HFFc6 (cell line): Measurements from ENCODE around the gene ENOSF1. TPM values are rescaled to one million over a fixed set of nuclear protein-coding genes. Genes with fewer than 3 reads are reported as not detected.

Source experiments
- DNase-seq: peaks from one replicate; pipeline ENCODE4 v3.0.0-alpha.2; 2018
- H3K27ac Mint-ChIP-seq: 2 replicates; pipeline ENCODE4 v1.8.0; 2020; ENCODE audit warnings: mild to moderate bottlenecking, mixed read lengths
- H3K27me3 Mint-ChIP-seq: 2 replicates; pipeline ENCODE4 v1.8.0; 2021; ENCODE audit warnings: mild to moderate bottlenecking, moderate library complexity, mixed read lengths; ENCODE audit not compliant: insufficient read depth
- H3K36me3 Mint-ChIP-seq: 2 replicates; pipeline ENCODE4 v1.8.0; 2021; ENCODE audit warnings: low read depth, mixed read lengths
- H3K4me1 Mint-ChIP-seq: 2 replicates; pipeline ENCODE4 v1.8.0; 2020; ENCODE audit warnings: low read depth, mixed read lengths
- H3K4me3 Mint-ChIP-seq: 2 replicates; pipeline ENCODE4 v1.8.0; 2020; ENCODE audit warnings: mild to moderate bottlenecking, moderate library complexity, mixed read lengths
- H3K9me3 Mint-ChIP-seq: 2 replicates; pipeline ENCODE4 v1.8.0; 2020; ENCODE audit warnings: mild to moderate bottlenecking, mixed read lengths
- total RNA-seq, 6 experiments: library from RNA; stranded (reverse); fragmentation: NEBNext Ultra II Directional; extraction: Animal tissue kit (Norgen Biotek cat#: 25700); gene quantifications; 2 replicates in 1 of 6; 3 replicates in 5 of 6; pipeline ENCODE4 v1.2.3, GENCODE V29; 2021
- TF ChIP-seq, protein P1 (sequence below): fragments of 200-600 bp; sonication (generic); IDR thresholded peaks from 2 replicates; pipeline ENCODE4 v1.5.0; 2021; ENCODE audit warnings: antibody characterized with exemption, mild to moderate bottlenecking

Gene ENOSF1
- total RNA-seq, 6 experiments from 2014 or later: 8.3 to 15.7 (median 12.4) TPM

GRCh38 chr18:653512-653911, 58.9 kb downstream of the ENOSF1 start:
- Mint-ChIP-seq H3K4me1 (peaks cover 20% of the 10 kb centered on the region), H3K27ac (no peak overlapping the region), H3K4me3 (no peak overlapping the region), H3K9me3 (no peaks in the 10 kb centered on the region; the same call in 1 of the 2 replicates), H3K36me3 (peaks cover 10% of the 10 kb centered on the region; the same call in 1 of the 2 replicates), H3K27me3 (peaks cover 4% of the 10 kb centered on the region)
- DNase-seq: no peak
- TF ChIP-seq, protein P1, sequence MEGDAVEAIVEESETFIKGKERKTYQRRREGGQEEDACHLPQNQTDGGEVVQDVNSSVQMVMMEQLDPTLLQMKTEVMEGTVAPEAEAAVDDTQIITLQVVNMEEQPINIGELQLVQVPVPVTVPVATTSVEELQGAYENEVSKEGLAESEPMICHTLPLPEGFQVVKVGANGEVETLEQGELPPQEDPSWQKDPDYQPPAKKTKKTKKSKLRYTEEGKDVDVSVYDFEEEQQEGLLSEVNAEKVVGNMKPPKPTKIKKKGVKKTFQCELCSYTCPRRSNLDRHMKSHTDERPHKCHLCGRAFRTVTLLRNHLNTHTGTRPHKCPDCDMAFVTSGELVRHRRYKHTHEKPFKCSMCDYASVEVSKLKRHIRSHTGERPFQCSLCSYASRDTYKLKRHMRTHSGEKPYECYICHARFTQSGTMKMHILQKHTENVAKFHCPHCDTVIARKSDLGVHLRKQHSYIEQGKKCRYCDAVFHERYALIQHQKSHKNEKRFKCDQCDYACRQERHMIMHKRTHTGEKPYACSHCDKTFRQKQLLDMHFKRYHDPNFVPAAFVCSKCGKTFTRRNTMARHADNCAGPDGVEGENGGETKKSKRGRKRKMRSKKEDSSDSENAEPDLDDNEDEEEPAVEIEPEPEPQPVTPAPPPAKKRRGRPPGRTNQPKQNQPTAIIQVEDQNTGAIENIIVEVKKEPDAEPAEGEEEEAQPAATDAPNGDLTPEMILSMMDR: no peak

GRCh38 chr18:652131-652530, 60.3 kb downstream of the ENOSF1 start:
- Mint-ChIP-seq H3K27me3 (peaks cover 4% of the 10 kb centered on the region; the same call in 1 of the 2 replicates), H3K9me3 (no peaks in the 10 kb centered on the region; the same call in 1 of the 2 replicates), H3K4me1 (peaks cover 15% of the 10 kb centered on the region), H3K27ac (no peak overlapping the region), H3K4me3 (no peak overlapping the region), H3K36me3 (peaks cover 10% of the 10 kb centered on the region; the same call in 1 of the 2 replicates)
- TF ChIP-seq, protein P1: no peak
- peak; percentile 17 for DNase-seq

- Mint-ChIP-seq H3K27me3 (peaks cover 5% of the 10 kb centered on the region), H3K36me3 (peaks cover 1% of the 10 kb centered on the region; the same call in 1 of the 2 replicates), H3K4me1 (peaks cover 15% of the 10 kb centered on the region), H3K27ac (no peak overlapping the region), H3K4me3 (no peak overlapping the region), H3K9me3 (no peaks in the 10 kb centered on the region)
- TF ChIP-seq, protein P1: no peak
- no peak for DNase-seq
These were observed 62.0 kb downstream of the ENOSF1 start for GRCh38 chr18:650428-650858.

DNA sequence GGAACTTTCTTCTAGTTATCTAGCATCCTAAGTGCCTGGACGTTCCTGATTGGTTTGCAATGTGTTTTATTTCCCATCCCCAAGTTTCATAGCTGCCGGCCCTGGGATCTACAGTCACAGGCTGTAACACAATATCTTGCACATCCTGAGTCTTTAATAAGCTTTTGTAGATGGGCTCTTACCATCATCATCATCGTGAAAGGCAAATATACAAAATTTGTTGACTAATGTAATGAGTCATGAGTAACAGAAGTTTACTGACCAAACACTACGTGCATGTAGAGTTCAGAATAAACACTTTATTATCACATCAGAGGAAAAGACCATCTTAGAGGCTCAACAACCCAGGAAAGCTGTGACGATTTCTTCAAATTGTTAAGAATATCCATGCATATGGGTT, 63.1 kb downstream of the ENOSF1 start:
- H3K4me1 Mint-ChIP-seq: peaks cover 15% of the 10 kb centered on the region
- H3K4me3 Mint-ChIP-seq: no peak overlapping the region
- no peaks in the 10 kb centered on the region for H3K36me3 Mint-ChIP-seq
- TF ChIP-seq, protein P1: no peak
- no peak overlapping the region for H3K27ac Mint-ChIP-seq
- H3K27me3 Mint-ChIP-seq: peaks cover 2% of the 10 kb centered on the region
- no peaks in the 10 kb centered on the region for H3K9me3 Mint-ChIP-seq
- DNase-seq: no peak

- Mint-ChIP-seq H3K4me3 (no peak overlapping the region), H3K36me3 (no peaks in the 10 kb centered on the region), H3K27ac (no peak overlapping the region), H3K27me3 (peaks cover 2% of the 10 kb centered on the region), H3K9me3 (no peaks in the 10 kb centered on the region), H3K4me1 (peaks cover 15% of the 10 kb centered on the region)
- no peak for DNase-seq
- TF ChIP-seq, protein P1: no peak
These were observed 65.1 kb downstream of the ENOSF1 start for GRCh38 chr18:647304-647703.
